ENCODE measurements around the gene DNAJB14.

Gene DNAJB14

DNA sequence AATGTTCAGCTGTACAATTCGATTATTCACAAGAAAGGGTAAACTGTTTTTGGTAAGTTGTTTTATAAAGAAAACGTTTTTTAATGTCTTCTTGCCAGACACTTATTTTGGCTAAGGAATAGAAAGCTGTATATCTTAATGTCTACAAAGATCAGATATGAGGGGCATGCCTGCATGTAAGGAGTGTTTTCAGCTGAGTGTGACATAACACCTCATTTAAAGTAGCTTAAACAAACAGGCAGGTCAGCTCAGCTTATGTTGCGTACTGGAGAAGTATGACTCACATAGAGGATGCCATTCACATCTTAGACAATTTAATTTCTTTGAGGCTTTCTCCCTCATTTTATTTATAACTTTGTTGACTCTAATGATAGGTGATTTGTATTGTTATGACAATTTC lies 82.6 kb downstream of the DNAJB14 start:
- DNase-seq (ENCODE audit: low read depth): no peak

DNA sequence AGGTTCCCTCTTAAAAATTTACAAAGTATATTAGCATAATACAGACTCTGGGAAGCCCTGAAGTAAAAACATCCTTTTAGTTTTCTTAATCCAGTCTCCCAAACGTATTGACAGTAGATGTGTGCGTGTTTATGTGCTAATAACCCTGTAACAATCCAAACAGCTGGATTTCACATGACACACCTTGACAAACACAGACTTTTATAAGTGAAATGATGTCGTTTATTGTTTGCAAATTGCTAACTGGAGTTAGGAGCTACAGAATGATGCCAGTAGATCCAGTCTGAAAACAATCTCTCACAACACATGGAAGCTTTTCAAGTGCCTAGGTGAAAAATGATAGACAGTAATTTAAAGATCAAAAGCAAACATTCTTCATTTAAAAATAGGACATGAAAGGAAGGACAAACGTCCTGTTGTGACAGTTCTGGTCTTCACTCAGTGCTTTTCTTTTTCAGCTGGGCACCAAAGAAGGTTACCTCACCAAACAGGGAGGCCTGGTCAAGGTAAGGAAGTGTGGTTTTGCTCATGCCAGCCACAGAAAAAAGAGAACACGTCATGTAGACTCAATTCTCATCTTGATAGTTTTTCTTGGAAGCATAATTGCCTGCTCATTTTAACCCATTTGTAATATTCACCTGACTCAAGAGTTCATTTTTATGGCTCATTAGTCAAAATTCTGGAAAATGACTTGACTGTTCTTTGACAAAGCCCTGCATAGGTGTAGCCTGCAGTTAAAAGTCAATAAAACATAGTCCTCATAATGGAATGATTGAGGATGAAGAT lies 85.1 kb downstream of the DNAJB14 start:
- DNase-seq (ENCODE audit: low read depth): no peak

- DNase-seq (ENCODE audit: low read depth): no peak
Measured at GRCh38 chr4:99860521-99860920, 85.9 kb downstream of the DNAJB14 start.

DNA sequence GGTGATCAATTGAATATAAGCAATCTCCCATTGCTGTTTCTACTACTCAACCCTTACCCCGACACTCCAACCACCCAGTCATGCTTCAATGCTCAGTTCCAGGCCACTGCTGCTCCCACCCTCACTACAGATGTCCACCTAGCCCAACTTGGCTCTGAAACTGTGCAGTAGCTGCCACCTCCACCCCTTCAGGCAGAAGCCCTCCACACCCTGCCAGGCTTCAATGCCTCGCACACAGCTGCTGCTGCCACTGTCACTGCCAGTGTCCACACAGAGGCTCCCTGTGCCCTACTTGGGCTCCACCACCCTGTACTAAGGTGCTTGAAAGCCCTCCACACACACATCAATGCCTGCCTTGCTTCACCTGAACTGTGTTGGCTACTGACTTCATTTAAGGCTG lies 86.8 kb downstream of the DNAJB14 start:
- no peak for DNase-seq (ENCODE audit: low read depth)

DNA sequence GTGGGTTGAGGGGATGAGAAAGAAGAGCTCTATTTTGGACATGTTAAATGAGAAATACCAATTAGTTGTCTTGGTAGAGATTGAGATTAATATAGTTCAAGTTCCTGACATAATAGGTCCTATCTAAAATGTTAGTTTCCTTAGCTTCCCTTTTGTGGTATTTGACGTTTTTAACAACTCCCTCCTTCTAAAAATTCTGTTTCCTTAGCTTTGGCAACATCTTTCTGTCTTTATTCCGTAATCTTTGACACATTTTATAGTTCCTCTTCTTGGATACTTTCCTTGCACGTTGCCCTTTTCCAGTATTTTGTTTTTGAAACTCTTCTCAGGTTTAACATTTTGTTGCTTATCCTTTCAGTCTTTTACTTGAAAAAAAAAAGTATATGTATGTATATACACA lies 89.1 kb downstream of the DNAJB14 start:
- no peak for DNase-seq (ENCODE audit: low read depth)

DNA sequence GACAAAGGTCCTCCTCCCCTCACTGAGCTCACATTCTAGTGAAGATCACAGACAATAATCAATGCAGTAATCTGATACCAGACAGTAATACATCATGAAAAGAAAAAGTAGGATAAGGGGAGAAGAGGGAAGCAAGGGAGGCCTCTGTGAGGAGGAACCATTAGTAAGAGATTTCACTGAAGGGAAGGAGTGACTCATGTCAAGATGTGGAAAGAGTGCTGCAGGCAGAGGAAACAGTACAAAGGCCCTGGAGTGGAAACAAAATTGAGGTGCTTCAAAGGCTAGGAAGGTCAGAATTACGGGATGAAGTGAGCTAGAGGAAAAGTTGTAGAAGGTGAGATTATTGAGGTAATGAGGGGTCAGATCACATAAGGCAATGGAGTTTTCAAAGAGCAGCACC lies 90.3 kb downstream of the DNAJB14 start:
- DNase-seq (ENCODE audit: low read depth): peak; percentile 4

GRCh38 chr4:99855678-99856077 lies 90.7 kb downstream of the DNAJB14 start:
- no peak for DNase-seq (ENCODE audit: low read depth)

GRCh38 chr4:99853999-99854398 lies 92.4 kb downstream of the DNAJB14 start:
- DNase-seq (ENCODE audit: low read depth): no peak

GRCh38 chr4:99853190-99853589 lies 93.2 kb downstream of the DNAJB14 start:
- no peak for DNase-seq (ENCODE audit: low read depth)

GRCh38 chr4:99852199-99852749 lies 94.1 kb downstream of the DNAJB14 start:
- DNase-seq (ENCODE audit: low read depth): no peak

GRCh38 chr4:99848591-99849001 lies 97.8 kb downstream of the DNAJB14 start:
- DNase-seq (ENCODE audit: low read depth): no peak

DNA sequence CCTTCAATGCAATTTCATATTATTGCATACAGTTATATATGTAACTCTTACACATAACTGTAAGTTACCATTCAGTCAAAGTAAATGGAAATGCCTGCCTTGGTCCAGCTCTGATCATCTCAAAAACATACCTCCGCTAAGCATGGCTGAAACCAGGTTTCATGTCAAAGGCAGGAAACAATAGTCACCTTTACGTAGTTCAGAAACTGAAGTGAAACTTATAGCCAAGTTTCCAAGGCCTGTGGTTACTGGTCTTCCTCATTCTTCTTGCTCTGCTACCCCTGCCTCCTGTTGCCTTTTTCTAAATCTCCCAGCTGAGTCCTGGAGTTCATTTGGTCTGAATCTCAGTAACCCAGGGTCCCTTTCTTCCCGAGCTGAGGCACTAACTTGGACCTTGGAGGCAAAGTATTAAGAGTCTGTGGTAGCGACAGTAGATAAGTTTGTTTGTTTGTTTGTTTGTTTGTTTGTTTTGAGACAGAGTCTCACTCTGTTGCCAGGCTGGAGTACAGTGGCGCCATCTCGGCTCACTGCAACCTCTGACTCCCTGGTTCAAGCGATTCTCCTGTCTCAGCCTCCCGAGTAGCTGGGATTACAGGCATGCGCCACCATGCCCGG lies 98.9 kb downstream of the DNAJB14 start:
- no peak for DNase-seq (ENCODE audit: low read depth)

DNA sequence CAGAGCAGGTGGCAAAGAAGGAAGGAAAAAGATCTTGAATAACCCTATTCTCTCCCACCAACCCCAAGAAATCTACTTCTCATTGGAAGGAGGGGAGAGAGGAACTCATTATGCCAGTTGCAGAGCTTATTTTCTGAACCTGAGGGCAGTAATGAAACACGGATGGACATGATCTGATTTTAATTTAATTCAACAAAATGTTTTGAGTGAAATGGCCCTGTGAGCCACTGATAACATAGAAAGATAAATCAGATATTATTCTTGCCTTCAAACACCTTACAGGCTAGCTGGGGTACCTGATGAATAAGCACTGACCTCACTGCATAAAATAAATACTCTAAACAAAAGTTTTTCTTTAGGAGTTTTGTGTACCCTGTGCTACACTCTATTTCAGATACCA lies 99.5 kb downstream of the DNAJB14 start:
- no peak for DNase-seq (ENCODE audit: low read depth)
